HepG2 (cell line): ENCODE measurements around the gene TIMM44. TPM values are rescaled to one million over a fixed set of nuclear protein-coding genes. Genes with fewer than 3 reads are reported as not detected.

Source experiments
- ATAC-seq: fragments of 200-7000 bp; cut with Tn5 transposase; 3 replicates; pipeline ENCODE4 v1.9.1; 2020; ENCODE audit warnings: mild to moderate bottlenecking, moderate library complexity
- BruUV-seq: library from RNA; stranded (reverse); fragments of 400-500 nt; replicated peaks from 2 replicates; lab custom pipeline; 2021; lab: Mats Ljungman, UMichigan
- CTCF ChIA-PET: fragments of 300-600 bp; formaldehyde crosslinking; extraction: SDS; loops from one replicate; lab custom pipeline; 2021; ENCODE audit warnings: low total read pairs, inconsistent platforms, low intra/inter-chr PET ratio; lab: Yijun Ruan, JAX
- POLR2A ChIA-PET: fragments of 350-600 bp; sonication (Branson Sonifier 250); formaldehyde crosslinking; loops from one replicate; lab custom pipeline; 2020; ENCODE audit warnings: antibody characterized with exemption, inconsistent platforms; lab: Yijun Ruan, JAX
- DNase-seq: peaks from one replicate; pipeline ENCODE4 v3.0.0-alpha.2; 2015; ENCODE audit warnings: low spot score
- FAIRE-seq: peaks from 3 replicates; lab custom pipeline; 2011; peaks lifted over from hg19 to GRCh38; lab: Jason Lieb, UNC
- H2AFZ ChIP-seq: one replicate; pipeline ENCODE4 v1.6.1; 2011; ENCODE audit warnings: low read length, inconsistent platforms
- H3K27ac ChIP-seq: fragments of 300-600 bp; 3 replicates; pipeline ENCODE4 v1.8.0; 2011; ENCODE audit warnings: mixed run types, mild to moderate bottlenecking, mixed read lengths, low read length, inconsistent platforms; ENCODE audit not compliant: insufficient read depth; ENCODE audit errors: extremely low read length
- H3K27me3 ChIP-seq, 2 experiments: fragments of 200-600 bp in 1 of 2; 2 replicates in 1 of 2; 3 replicates in 1 of 2; pipeline versions ENCODE4 v1.6.0 to v1.8.0; 2011; ENCODE audit warnings: low read length in 2 of 2, mild to moderate bottlenecking in 2 of 2, moderate library complexity in 2 of 2, inconsistent platforms in 1 of 2; ENCODE audit not compliant: insufficient read depth in 2 of 2, control insufficient read depth in 1 of 2
- H3K36me3 ChIP-seq, 2 experiments: fragments of 200-600 bp in 1 of 2; replicated peaks in 1 of 2; 2 replicates in 1 of 2; 3 replicates in 1 of 2; pipeline versions ENCODE4 v1.5.1 to v1.8.0; 2011; ENCODE audit warnings: low read length in 2 of 2, inconsistent platforms in 1 of 2; ENCODE audit not compliant: insufficient read depth in 2 of 2, control insufficient read depth in 1 of 2
- H3K4me1 ChIP-seq: 2 replicates; pipeline ENCODE4 v1.5.1; 2012; ENCODE audit warnings: low read length, inconsistent platforms; ENCODE audit not compliant: insufficient read depth
- H3K4me2 ChIP-seq: 2 replicates; pipeline ENCODE4 v1.6.0; 2011; ENCODE audit warnings: low read depth, low read length, inconsistent platforms
- H3K4me3 ChIP-seq, 3 experiments: fragments of 200-600 bp in 1 of 3; sonication (generic), shearing (Covaris generic) in 1 of 3; replicated peaks in 1 of 3; 2 replicates each; pipeline ENCODE4 v1.5.1; 2011 to 2016; ENCODE audit warnings: low read length in 3 of 3, inconsistent platforms in 2 of 3, low read depth in 2 of 3, mild to moderate bottlenecking in 2 of 3, control low read depth in 1 of 3, mixed read lengths in 1 of 3; ENCODE audit not compliant: insufficient read depth in 1 of 3
- H3K79me2 ChIP-seq: one replicate; pipeline ENCODE4 v1.6.1; 2011; ENCODE audit warnings: low read length, inconsistent platforms; ENCODE audit not compliant: insufficient read depth
- H3K9ac ChIP-seq: 2 replicates; pipeline ENCODE4 v1.6.0; 2011; ENCODE audit warnings: mild to moderate bottlenecking, low read depth, low read length, inconsistent platforms; ENCODE audit not compliant: insufficient read depth
- H3K9me3 ChIP-seq: 2 replicates; pipeline ENCODE4 v1.5.1; 2012; ENCODE audit warnings: mild to moderate bottlenecking, low read length
- H4K20me1 ChIP-seq: 2 replicates; pipeline ENCODE4 v1.6.0; 2011; ENCODE audit warnings: inconsistent platforms, mild to moderate bottlenecking, low read length, moderate library complexity; ENCODE audit not compliant: insufficient read depth
- AGO2 ChIP-seq: fragments of 200-400 bp; formaldehyde crosslinking; optimal IDR thresholded peaks from 2 replicates; pipeline ENCODE3; 2017; ENCODE audit warnings: mild to moderate bottlenecking, low read depth, low read length, moderate library complexity
- CREBL2 ChIP-seq: sonication (generic); formaldehyde crosslinking; IDR thresholded peaks from 2 replicates; pipeline ENCODE4 v1.8.1; 2023; ENCODE audit warnings: missing genetic modification reagents, mild to moderate bottlenecking, borderline replicate concordance
- DNMT3B ChIP-seq: conservative IDR thresholded peaks from 2 replicates; pipeline ENCODE4 v1.6.1; 2016; ENCODE audit warnings: missing biosample characterization, control low read depth
- HIVEP1 ChIP-seq: sonication (generic); formaldehyde crosslinking; IDR thresholded peaks from 2 replicates; pipeline ENCODE4 v1.4.0; 2020; ENCODE audit warnings: mild to moderate bottlenecking, missing genetic modification reagents
- HOXA3 ChIP-seq: sonication (generic); formaldehyde crosslinking; IDR thresholded peaks from 2 replicates; pipeline ENCODE4 v1.5.0; 2020; ENCODE audit warnings: missing genetic modification reagents
- KLF9 ChIP-seq: IDR thresholded peaks from 2 replicates; pipeline ENCODE4 v1.6.1; 2016; ENCODE audit warnings: low read depth
- PATZ1 ChIP-seq: sonication (generic); formaldehyde crosslinking; IDR thresholded peaks from 2 replicates; pipeline ENCODE4 v1.4.0; 2020; ENCODE audit warnings: missing genetic modification reagents
- PRDM10 ChIP-seq: sonication (generic); formaldehyde crosslinking; IDR thresholded peaks from 2 replicates; pipeline ENCODE4 v1.4.0; 2020; ENCODE audit warnings: low read depth, missing genetic modification reagents
- RBM22 ChIP-seq: fragments of 200-400 bp; formaldehyde crosslinking; optimal IDR thresholded peaks from 2 replicates; pipeline ENCODE3; 2017; ENCODE audit warnings: mild to moderate bottlenecking, low read length, moderate library complexity
- TGIF2 ChIP-seq: IDR thresholded peaks from 2 replicates; pipeline ENCODE4 v1.6.1; 2016; ENCODE audit warnings: control low read depth, missing compliant biosample characterization
- ZNF317 ChIP-seq: sonication (generic); formaldehyde crosslinking; IDR thresholded peaks from 2 replicates; pipeline ENCODE4 v1.5.0; 2020; ENCODE audit warnings: mild to moderate bottlenecking, missing genetic modification reagents
- WGBS: methylation state at CpG from one replicate; pipeline ENCODE4 v1.1.6; 2017; ENCODE audit warnings: low lambda C conversion rate; 5-methylcytosine and 5-hydroxymethylcytosine counted together
- in situ Hi-C: cut with HindIII; loops from 2 replicates; pipeline ENCODE4 v1.10.0; 2017; ENCODE audit warnings: low pct_unique_long_range_greater_than_20kb; ENCODE audit not compliant: extremely low pct_ligation_motif_present
- intact Hi-C: fragments of 100-400 bp; cut with micrococcal nuclease; formaldehyde crosslinking; loops from one replicate; pipeline ENCODE4 v1.10.0; 2022; ENCODE audit not compliant: unreplicated experiment
- polyA plus RNA-seq, 8 experiments: library from polyadenylated mRNA; depleted of rRNA in 3 of 8; stranded (reverse) in 7 of 8; unstranded in 1 of 8; fragments of >200 nt; fragmentation: Illumina TruSeq in 4 of 8; extraction: Trizol in 4 of 8; gene quantifications; 2 replicates each; pipeline versions ENCODE4 v1.2.1 to v1.2.3, GENCODE V29; 2011 to 2016; ENCODE audit warnings: low read depth in 4 of 8, missing spikeins in 1 of 8, mixed read lengths in 1 of 8; ENCODE audit not compliant: insufficient read depth in 1 of 8
- total RNA-seq, 5 experiments: library from RNA; depleted of rRNA; stranded (reverse); fragments of >200 nt; fragmentation: Illumina TruSeq; extraction: Trizol; gene quantifications; 2 replicates each; pipeline ENCODE4 v1.2.3, GENCODE V29; 2016; ENCODE audit warnings: low read depth in 1 of 5

Gene TIMM44
- total and polyA plus RNA-seq, 2 of the 13 experiments (the other 11 are each of a cell fraction or from before 2014, with no cell fraction given): 42.9 to 72.6 TPM

GRCh38 chr19:7968008-7968795 is 24.7 kb upstream of the TIMM44 start:
- DNase-seq: no peak
- H3K9me3 ChIP-seq: no peaks in the 10 kb centered on the region
- intact Hi-C loops (no loop called here), in situ Hi-C loops (no loop called here)
- POLR2A ChIA-PET: no interaction called here
- no peak for ATAC-seq
- H3K36me3 ChIP-seq: peaks cover 24 to 73% of the 10 kb centered on the region in 2 experiments; a peak in 4 of 5 replicates
- H2AFZ ChIP-seq: no peak overlapping the region
- CTCF ChIA-PET: no interaction called here
- no peak overlapping the region for H3K4me3 ChIP-seq
- H3K4me2 ChIP-seq: no peak overlapping the region
- H3K9ac ChIP-seq: no peak overlapping the region
- no peaks in the 10 kb centered on the region for H3K79me2 ChIP-seq
- no peak for TF ChIP-seq TGIF2 (CRISPR knock-in tag)
- peak; percentile 54 for TF ChIP-seq AGO2
- TF ChIP-seq RBM22: peak; percentile 37
- peaks cover 3% of the 10 kb centered on the region; the same call in 1 of the 2 replicates for H4K20me1 ChIP-seq
- 97% methylated on average over 6 of the region's 15 CpGs for WGBS
- no peaks in the 10 kb centered on the region for H3K27me3 ChIP-seq
- no peak for FAIRE-seq
- no peak overlapping the region for H3K27ac ChIP-seq
- peaks cover 3% of the 10 kb centered on the region; the same call in 1 of the 2 replicates for H3K4me1 ChIP-seq
- no TSS peak for BruUV-seq

- Histone ChIP-seq H3K9ac (no peak overlapping the region), H3K27ac (no peak overlapping the region), H3K36me3 (peaks cover 24 to 72% of the 10 kb centered on the region in 2 experiments; a peak in 4 of 5 replicates), H3K27me3 (no peaks in the 10 kb centered on the region), H4K20me1 (peaks cover 3% of the 10 kb centered on the region; the same call in 1 of the 2 replicates), H3K9me3 (no peaks in the 10 kb centered on the region), H2AFZ (no peak overlapping the region), H3K4me1 (peaks cover 24% of the 10 kb centered on the region), H3K79me2 (no peaks in the 10 kb centered on the region), H3K4me3 (no peak overlapping the region), H3K4me2 (no peak overlapping the region)
- no peak for DNase-seq
- BruUV-seq: no TSS peak
- WGBS: 98% methylated on average over 11 of the region's 12 CpGs
- intact Hi-C loops (no loop called here), in situ Hi-C loops (no loop called here)
- ATAC-seq: no peak
- FAIRE-seq: no peak
- CTCF ChIA-PET: no interaction called here
- POLR2A ChIA-PET: no interaction called here
- no peak for TF ChIP-seq KLF9
- no peak for TF ChIP-seq HIVEP1
- TF ChIP-seq CREBL2: no peak
- no peak for TF ChIP-seq PATZ1
- TF ChIP-seq PRDM10 (CRISPR knock-in tag): no peak
- TF ChIP-seq ZNF317 (CRISPR knock-in tag): no peak
- no peak for TF ChIP-seq HOXA3 (CRISPR knock-in tag)
- no peak for TF ChIP-seq DNMT3B (CRISPR knock-in tag)
Measured at GRCh38 chr19:7965921-7966665, 22.6 kb upstream of the TIMM44 start.
